ENCODE results near the gene PAPOLA.
"Not testable (repeated sequence)": the region's sequence is repeated elsewhere in the genome, so short reads cannot be mapped to it uniquely, and the experiment has no call there.

Gene PAPOLA

DNA sequence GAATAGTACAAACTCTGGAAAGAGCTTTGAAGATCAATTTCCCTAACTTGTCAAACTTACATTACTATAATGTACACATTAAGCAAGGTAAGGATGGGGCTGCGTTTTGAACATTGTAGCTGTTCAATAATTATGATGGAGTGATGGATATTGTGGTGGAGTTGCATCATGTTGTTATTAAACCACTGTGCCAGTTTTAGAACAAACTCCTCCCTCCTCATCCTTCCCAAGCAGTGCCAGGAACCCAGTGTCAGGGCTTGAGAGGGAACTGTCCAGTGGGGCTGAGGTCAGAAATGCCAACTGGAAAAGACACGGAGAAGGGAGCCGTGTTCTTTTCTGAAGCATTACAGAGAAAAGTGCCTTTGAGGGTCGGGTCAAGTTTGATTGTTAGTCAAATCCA lies 31.9 kb upstream of the PAPOLA start:
- no peak overlapping the region for H3K27ac ChIP-seq
- TF ChIP-seq, protein P1, sequence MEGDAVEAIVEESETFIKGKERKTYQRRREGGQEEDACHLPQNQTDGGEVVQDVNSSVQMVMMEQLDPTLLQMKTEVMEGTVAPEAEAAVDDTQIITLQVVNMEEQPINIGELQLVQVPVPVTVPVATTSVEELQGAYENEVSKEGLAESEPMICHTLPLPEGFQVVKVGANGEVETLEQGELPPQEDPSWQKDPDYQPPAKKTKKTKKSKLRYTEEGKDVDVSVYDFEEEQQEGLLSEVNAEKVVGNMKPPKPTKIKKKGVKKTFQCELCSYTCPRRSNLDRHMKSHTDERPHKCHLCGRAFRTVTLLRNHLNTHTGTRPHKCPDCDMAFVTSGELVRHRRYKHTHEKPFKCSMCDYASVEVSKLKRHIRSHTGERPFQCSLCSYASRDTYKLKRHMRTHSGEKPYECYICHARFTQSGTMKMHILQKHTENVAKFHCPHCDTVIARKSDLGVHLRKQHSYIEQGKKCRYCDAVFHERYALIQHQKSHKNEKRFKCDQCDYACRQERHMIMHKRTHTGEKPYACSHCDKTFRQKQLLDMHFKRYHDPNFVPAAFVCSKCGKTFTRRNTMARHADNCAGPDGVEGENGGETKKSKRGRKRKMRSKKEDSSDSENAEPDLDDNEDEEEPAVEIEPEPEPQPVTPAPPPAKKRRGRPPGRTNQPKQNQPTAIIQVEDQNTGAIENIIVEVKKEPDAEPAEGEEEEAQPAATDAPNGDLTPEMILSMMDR (conservative IDR thresholded peaks at IDR 0.05): no peak
- TF ChIP-seq ZFX (IDR thresholded peaks at IDR 0.05): no peak

DNA sequence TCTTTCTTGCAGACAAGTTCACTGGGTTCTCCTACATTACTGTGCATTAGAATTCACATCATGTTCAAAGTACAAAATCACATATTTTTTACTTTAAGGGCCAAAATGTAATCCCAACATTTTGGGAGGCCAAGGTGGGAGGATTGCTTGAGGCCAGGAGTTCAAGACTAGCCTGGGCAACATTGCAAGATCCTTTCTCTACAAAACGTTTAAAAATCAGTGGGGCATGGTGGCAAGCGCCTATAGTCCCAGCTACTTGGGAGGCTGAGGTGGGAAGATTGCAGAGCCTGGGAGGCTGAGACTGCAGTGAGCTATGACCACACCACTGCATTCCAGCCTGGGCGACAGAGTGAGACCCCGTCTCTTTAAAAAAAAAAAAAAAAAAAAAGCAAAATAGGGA lies 31.2 kb upstream of the PAPOLA start:
- not testable (repeated sequence) for H3K27ac ChIP-seq

DNA sequence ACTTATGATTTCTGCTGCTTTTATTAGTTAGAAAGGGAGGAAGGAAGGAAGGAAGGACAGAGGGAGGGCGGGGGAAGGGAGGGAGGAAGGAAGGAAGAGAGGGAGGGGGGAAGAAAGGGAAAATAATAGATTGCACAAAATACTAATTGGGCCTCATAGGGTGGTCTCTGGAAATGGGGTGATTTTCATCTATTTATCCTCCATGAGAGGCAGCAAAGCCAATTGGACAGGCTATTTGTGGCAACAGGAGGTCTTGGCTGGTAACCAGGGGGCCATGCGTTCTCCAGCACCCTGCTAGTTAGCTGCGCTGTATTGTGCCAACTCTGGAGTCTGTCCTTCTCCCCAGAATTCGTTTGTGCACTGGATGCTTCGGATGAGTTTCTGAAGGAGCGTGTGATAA lies 24.1 kb upstream of the PAPOLA start:
- TF ChIP-seq, protein P1 (conservative IDR thresholded peaks at IDR 0.05): no peak
- no peak for TF ChIP-seq ZFX (IDR thresholded peaks at IDR 0.05)
- no peak overlapping the region for H3K27ac ChIP-seq

DNA sequence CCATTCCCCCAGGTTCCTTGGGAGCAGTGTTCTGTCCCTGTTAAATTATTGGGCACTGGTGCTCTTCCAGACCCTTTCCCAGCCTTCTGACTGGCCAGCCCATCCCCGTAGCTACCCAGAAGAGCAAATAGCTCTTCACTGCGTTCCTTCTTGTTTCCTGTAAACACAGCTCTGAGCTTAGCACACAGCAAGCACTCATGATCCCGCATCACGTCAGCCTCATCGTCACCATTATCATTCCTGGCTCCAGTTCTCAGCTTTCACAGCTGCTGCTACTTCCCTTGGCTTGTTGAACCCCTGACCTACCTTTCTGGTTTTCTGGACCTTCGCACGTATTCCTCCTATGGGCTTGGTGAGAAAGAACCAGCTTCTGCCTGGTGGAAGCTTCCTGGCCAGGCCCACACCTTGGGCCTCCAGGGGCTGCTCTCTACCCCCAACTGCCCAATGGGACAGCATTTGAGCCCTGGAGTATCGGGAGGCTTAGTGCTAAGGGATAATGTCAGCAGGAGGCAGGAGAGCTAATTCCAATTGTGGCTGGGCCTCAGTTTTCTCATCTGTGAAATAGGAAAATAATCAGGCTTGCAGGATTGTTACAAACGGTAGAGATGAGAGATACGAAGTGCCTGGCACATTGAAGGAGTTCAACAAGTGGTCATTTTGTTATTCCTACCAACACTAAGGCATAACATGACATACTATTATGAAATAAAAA lies 22.6 kb upstream of the PAPOLA start:
- TF ChIP-seq ZFX (IDR thresholded peaks at IDR 0.05): no peak
- TF ChIP-seq, protein P1 (conservative IDR thresholded peaks at IDR 0.05): no peak
- no peak overlapping the region for H3K27ac ChIP-seq

DNA sequence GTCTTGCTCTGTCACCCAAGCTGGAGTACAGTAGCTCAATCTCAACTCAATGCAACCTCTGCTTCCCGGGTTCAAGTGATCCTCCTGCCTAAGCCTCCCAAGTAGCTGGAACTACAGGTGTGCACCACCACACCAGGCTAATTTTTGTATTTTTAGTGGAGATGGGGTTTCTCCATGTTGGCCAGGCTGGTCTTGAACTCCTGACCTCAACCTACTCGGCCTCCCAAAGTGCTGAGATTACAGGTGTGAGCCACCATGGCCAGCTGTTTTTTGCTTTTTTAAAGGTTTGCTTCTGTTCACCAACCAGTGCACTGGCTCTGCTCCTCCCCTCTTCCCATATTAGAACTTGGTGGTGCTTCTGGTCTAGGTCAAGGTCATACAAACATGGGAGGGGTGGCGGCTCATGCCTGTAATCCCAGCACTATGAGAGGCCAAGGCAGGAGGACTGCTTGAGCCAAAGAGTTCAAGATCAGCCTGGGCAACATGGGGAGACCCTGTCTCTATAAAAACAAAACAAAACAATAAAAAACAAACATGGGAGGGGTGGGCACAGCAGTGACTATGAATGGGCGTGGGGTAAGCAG lies 20.4 kb upstream of the PAPOLA start:
- TF ChIP-seq, protein P1 (conservative IDR thresholded peaks at IDR 0.05): no peak
- no peak for TF ChIP-seq ZFX (IDR thresholded peaks at IDR 0.05)
- no peak overlapping the region for H3K27ac ChIP-seq

DNA sequence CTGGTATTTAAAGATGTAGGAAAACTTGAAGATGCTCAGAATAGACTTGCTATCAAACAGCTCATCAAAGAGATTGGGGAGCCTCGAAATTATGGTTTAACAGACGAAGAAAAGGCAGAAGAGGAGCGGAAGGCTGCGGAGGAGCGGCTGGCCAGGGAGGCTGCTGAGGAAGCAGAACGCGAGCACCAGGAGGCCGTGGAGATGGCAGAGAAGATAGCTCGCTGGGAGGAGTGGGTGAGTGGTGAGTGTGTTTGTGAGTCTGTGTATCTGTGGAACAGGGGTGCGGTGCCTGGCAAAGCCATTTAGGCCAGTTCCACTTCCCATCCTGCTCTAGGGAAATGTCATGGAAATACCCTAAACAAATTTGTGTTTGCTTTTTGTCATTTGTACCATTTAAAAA lies 19.2 kb upstream of the PAPOLA start:
- TF ChIP-seq, protein P1 (conservative IDR thresholded peaks at IDR 0.05): no peak
- TF ChIP-seq ZFX (IDR thresholded peaks at IDR 0.05): no peak
- H3K27ac ChIP-seq: no peak overlapping the region

DNA sequence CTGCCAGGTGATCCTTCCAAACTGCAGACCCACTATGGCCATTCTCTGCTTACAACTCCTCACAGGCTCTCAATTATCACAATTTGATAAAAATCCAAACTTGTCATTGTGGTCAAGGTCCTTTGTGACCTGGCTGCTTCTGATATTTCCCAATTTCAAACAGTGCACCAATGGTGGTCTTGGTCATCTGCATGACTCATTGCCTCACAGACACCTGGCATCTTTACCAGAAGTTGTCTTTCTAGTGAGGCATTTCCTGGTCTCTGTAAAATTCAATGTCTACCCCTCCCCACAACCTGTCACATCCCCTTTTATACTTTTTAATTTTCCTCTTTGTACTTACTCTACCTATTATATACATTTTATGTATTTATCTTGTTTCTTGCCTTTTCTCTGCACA lies 17.8 kb upstream of the PAPOLA start:
- H3K27ac ChIP-seq: no peak overlapping the region
- TF ChIP-seq ZFX (IDR thresholded peaks at IDR 0.05): no peak
- TF ChIP-seq, protein P1 (conservative IDR thresholded peaks at IDR 0.05): no peak

DNA sequence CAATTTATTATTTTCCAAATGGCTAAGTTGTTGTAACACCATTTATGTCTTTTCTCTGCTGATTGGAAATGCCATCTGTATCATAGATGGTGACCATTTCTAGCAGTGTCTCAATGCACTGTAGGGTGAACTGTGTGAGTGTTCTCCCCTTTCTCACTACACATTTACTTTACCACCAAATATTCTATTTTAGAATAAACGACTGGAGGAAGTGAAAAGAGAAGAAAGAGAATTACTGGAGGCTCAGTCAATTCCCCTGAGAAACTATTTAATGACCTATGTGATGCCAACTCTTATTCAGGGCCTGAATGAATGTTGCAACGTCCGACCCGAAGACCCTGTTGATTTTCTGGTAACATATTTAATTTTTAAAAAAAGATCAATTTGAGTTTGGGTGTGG lies 15.5 kb upstream of the PAPOLA start:
- H3K27ac ChIP-seq: no peak overlapping the region
- TF ChIP-seq, protein P1 (conservative IDR thresholded peaks at IDR 0.05): no peak
- TF ChIP-seq ZFX (IDR thresholded peaks at IDR 0.05): no peak

Measured in C4-2B (cell line).